Hematopoietic multipotent progenitor cell treated with erythropoietin and hydrocortisone succinate and interleukin-3 and kit ligand, for 6 days (in vitro differentiated cells): ENCODE results near the gene KCND3.

Experiments used
- DNase-seq: peaks from one replicate; pipeline ENCODE4 v3.0.0-alpha.2; 2015

Gene KCND3

DNA sequence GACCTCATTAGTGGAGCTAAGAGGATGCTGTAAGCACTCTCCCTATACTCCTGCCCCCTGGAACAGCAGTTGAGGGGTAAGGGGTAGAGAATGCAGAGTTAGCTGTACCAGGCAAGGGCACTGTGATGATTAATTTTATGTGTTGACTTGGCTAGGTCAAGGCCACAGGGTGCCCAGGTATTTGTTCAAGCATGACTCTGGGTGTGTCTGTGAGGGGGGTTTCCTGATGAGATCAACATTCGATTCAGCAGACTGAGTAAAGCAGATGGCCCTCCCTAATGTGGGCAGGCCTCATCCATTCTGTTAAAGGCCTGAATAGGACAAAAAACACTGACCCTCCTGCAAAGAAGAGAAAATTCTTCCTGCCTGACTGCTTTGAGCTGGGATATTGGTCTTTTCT, 110.8 kb downstream of the KCND3 start:
- no peak for DNase-seq

DNA sequence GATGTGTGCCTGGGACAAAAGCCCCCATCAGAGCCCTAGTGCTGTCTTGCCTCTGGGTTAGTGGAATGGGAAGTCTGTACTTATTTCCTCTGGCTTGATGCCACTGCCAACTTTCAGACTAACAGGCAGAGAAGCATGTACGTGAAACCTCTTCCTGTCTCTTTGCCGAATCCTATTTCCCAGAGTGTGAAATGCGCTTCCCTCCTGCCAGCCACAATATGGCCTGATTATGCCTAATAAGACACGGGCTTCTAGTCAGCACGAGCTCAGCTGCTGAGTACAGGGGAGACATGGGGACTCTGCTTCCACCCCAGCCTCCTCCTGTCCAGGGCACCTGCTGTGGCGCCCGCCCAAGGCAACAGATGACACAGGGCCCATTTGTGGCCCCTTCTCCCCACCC, 111.4 kb downstream of the KCND3 start:
- no peak for DNase-seq

DNA sequence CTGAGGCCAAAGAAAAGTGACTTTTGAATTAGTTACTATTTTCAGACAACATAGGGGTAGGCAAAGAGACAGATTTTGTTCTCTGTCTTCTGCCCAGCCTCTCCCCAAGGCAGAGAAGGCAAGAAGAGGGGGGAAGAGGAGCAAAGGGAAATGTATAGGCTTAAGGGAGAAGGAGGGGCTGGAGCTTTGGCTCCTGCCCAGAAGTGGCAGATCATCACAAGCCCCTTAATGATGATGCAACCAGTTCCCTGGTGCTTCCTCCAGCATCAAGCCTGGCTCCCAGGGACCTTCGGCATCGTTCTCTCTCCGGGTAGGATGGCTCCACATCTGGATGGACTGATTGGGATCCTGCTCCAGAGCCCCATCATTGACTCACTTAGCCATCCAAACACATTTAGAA, 112.8 kb downstream of the KCND3 start:
- DNase-seq, result no peak

DNA sequence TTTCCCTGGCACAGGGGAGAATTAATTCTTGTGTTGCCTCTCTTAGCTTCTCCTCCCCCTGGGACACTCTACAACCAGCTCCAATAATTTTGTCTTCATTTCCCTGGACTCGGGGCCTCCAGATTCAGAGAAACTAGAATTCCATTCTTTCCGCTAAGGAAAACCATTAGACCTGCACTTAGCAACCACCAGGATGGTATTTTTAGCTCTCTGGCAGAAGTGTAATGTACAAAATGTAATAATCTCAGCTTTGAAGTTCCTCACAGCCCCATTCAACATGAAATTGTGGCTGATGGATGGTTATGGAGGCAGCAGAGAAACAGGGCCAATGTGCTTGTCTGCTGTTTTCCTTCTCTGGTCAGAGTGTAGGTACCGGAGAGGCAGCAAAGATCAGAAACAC, 113.8 kb downstream of the KCND3 start:
- no peak for DNase-seq

DNA sequence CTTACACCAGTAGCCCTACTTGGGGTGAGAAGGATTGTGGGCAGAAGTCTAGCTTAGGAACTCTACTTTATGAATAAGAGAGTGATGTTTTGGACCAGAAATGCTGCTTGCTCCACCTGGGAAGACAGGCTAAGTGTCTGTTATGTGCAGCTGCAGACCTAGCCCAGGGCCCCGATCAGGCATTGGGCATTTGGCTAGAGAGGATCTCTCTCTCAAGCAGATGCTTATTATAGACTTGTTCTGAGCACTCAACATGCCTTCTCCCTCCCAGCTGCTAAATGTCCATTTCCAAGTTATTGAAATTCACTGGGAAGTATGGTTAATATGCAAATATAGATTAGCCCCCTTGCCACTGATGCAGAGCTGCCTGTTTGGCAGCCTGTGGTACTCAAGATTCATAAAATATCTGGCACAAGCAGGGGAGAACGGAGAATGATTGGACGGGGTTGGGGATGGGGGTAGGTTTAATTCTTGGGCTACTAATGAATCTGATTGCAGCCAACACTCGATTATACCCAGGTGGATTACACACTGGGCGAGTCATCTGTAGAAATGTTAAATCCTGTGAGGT, 115.9 kb downstream of the KCND3 start:
- no peak for DNase-seq

DNA sequence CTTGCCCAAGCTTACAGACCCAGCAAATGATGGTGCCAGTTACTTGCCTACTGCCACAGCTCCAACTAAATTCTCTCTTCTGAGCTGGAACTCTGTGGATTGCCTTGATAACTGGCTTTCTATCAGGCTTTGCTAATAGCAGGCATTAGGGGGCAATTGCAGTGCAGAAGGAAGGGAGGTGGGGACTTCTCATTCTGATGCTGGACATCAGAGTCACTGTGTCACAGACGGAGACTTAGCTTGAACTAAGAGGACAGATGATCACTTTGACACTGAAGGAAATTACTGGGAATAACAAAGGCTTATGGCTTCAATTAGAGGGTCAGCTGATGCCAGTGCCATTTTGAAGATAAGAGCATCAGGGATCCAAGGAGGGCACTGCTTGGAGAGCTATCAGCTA, 119.3 kb downstream of the KCND3 start:
- DNase-seq, result no peak

DNA sequence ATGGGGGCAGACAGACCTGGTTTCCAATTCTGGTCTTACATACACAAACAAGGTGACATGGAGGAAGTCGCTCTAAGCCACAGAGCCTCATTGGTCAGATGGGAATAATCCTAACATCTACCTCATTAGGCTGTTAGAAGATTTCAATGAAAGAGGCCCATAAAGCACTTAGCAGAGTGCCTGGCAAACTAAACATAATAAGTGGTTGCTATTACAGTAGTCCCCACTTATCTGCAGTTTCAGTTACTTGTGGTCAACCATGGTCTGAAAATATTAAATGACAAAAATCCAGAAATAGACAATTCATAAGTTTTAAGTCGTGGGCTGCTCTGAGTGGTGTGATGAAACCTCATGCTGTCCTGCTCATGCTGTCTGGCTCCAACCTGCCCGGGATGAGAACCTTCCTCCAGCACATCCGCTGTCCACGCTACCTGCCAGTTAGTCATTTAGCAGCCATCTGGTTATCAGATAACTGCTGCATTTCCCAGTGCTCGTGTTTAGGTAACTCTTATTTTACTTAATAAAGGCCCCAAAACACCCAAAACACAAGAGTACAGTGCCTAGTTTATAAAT, 121.5 kb downstream of the KCND3 start:
- no peak for DNase-seq

DNA sequence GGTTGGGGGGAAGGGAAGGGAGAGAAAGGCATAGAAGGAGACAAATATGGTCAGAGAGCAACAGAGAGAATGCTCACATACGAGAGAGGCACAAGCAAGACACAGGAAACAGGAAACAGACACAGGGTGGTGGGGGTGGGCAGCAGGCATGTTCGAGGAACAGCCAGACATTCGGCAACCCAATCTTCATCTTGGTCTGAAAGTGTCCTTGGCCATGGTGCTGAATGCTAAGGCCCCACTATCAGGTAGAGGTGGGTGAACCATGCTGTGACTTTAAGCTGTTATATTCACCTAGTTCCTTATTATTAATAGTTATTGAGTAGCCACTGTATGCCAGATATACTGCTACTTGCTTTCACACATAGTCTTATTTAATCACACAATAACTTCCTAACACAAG, 124.6 kb downstream of the KCND3 start:
- DNase-seq, result peak; percentile 34

DNA sequence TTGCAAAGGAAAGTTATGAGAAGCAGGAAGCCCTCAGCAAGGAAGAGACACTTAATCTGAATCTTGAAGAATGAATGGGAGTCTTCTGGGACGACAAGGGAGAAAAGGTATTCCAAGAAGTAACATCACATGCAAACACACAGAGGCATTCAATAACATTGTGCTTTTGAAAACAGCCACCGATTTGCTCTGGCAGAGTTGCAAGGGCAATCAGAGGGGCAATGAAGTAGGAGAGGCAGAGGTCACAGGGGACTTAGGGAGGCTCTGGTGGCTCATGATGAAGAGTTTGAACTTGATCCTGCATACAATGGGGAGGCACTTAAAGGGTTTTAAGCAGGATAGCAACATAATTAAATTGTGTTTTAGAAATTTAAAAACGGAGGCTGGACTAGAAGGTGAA, 126.1 kb downstream of the KCND3 start:
- no peak for DNase-seq

DNA sequence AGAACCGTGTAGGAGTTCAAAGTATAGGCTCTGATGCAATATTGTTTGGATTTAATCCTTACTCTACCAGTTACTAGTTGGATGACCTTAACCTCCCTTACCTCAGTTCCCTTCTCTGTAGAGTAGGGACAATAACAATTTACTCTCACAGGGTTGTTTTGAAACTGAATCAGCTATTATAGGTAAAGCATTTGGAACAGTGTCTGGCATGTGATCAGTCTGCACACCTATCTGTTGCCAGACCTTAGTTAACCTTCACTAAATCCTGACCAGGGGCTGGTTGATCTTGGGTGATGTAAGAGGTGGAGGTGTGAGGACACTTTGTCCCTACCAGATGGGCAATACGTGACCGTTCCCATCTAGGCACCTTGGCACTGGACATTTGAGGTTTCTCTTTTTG, 126.9 kb downstream of the KCND3 start:
- DNase-seq, result no peak

DNA sequence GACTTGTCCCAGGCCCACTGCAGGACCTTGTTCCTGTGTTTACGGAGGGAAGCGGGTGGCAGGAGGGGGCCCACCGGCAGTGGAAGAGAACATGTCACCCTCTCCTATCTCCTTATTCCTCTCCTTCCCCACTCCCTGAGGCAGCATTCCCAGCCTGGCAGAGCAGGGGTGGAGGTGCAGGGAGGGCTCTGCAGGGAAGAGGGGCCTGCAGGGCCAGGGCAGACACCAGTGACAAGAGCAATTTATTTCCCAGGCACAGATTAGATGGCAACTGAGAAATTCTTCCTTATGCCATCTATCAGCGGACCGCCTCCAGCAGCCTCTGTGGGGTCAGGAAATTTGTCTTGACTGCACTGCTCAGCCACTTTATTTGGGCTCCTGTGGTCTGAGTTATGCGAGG, 127.9 kb downstream of the KCND3 start:
- DNase-seq, result no peak

DNA sequence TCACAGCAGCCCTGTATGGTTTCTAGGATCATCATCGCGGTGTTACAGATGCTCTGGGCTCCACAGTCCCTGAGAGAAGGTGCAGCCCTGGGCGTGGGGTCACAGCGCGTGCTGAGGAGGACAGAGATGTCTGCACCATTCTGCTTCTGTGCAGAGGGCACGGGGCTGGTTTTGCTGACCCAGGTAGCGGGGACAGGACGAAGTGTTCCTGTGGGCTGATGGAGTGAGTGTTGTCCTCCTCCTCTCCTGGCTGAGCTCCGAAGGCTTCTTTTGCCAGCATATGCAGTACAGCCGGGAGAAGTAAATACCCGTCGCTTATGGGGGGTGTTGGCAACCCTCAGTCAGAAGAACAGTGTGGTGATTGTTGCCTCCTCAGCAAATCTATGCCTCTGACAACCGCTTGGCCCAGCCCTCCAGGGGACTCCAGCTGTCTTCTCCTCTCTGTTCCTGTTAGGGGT, 132.2 kb downstream of the KCND3 start:
- DNase-seq, result no peak

DNA sequence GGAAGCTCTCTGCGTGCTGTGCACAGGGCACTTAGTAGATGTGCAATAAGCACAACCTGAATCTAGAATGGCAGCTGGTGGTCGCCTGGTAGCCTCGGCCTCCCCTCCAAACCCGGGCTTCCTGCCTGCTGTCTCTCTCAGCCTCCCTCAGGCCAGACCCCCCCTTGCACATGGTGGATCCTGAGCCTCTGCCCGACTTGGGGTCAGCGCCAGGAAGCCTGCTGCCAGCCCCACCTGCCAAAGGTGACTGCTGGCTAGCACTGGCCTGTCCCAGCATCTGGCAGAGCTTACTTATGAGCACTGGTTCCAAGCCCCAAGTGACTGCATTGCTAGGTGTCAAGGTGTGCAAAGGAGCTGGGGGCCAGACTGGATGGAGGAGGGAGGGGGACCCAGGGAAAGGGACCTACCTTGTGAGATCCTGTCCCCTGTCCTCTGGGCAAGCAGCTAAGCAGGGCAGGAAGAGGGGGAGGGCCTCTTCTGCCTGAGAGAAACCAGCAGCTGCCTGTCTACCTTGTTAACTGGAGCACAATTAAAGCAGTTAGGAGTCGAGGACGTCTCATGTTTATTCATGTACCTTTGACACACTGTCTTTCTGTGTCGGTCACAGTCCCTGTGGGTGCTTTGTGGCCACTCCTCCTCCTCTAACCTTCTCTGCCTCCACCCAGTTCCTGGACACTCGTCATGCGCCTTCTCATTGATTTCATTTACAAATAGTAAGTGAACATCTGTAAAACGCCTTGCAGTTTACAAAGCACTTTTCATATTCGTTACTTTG, 132.9 kb downstream of the KCND3 start:
- DNase-seq, result no peak

DNA sequence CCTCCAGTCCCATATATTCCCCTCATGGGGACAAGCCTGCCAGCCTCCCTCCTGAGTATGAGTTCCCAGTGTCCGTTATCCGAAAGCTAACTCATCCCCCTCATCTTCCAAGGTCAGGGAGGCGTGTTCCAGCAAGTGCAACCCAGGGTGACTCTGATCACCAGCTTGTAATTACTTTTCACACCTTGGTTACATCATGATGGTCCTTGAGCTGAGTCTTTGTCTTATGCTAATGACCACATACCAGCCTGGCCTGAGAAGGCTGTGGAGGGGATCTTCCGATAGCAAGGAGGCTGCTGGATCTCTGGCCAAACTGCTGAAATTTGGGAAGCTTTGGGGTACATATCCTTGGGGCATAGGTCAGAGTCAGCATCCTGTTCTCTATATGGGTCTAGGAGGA, 134.2 kb downstream of the KCND3 start:
- no peak for DNase-seq

DNA sequence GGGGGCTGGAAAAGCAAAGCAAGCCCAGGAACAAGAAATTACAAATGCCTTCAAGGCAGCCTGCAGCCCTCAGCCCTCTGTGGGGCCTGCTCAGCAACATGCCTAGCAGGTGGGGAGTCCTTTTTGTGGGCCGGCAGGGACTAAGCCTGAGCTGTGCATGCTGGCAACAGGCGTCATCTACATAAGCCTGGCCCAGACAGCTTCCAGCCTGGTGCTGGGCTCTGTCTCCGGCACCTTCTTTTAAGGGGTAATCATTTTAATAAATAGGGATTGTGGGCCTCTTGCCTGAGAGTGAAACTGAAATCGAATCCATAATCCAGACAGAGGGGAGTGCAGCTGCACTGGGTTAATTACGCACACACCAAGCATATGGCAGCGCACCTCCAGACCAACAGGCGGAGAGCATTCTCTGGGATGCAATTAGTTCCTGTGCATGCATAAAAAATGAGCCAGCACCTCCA, 137.2 kb downstream of the KCND3 start:
- DNase-seq, result no peak

DNA sequence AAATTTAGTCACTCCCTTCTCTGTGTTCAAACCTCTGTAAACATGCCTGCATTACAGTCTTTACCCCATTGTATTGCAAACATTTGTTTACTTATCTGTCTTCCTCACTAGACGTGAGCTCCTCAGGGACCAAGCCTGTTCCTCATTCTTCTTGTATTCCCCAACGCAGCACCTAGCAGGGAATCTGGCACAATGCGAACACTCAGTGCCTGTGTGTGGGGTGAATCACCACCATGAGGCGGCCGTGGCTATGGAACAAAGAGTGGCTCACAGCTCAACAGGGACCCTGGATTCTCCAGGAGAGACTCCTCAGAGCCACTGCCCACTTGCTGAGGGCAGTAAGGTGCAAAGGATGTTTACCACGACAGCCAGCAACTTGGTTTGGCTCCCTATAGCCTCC, 137.9 kb downstream of the KCND3 start:
- DNase-seq, result no peak

DNA sequence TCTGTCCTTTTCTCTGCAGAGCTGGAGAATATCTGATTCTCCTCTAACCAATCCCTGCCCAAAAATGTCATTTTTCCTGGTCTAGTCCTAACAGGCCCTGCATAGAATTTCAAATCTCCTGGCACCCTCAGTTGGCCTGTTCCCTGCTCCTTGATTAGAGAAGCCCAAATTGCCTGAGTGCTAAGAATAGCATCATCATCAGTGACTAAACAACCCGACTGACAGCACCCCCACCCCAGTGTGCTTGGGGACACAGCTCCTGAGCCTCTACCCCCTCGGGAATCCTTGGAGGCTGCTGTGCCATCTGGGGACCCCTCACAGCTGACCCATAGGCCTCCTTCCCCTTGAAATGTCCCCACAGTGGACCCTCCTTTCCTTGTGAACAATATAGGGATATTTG, 139.4 kb downstream of the KCND3 start:
- no peak for DNase-seq

DNA sequence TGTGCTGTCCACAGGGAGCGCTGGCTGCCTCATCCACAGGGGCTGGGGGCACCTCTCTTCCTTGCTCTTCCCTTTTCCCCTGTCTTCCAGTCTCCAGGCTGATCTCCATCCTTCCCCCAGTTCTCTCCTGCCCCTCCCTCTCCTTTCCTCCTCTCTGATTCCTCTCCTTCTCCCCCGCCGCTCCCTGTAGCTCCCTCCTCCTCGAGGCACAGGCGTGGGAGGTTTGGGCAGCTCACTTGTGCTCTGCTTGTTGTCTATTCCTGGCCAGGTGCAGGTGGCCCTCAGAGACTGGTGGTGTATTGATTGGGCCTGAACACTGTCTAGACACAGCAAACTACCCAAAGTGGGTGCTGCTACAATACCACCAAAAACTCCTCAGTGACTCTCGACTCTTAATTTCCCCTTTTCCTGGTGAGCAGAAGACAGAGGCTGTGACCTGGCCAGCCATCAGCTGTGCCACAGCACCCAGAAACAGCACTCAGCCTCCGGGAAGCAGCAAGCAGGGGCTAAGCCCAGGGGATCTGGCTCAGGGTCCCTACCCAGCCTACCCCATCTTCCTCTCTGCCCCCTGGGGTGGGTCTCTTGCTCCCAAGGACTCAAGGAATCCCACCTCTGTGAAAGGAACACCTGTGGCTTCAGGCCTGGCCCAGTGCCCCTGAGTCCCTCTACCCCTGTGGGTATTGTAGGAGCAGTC, 140.5 kb downstream of the KCND3 start:
- no peak for DNase-seq

DNA sequence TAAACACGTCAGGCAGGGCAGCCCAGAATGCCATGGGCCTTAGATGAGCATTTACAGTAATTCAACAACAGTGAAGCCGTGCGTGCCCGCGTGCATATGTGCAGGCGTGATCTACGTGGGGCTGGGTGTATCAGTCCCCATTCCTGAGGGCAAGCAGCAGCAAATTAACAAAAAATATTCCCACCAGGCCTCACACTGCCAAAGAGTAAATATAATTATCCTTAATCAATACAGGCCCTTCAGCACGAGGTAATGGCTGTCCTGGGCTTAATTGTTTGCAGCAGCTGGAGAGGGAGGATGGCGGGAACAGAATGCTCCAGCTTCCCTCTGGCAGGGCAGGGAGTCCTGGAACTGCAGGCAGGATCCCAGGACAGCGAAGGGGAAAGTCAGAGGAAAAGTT, 142.0 kb downstream of the KCND3 start:
- DNase-seq, result no peak

DNA sequence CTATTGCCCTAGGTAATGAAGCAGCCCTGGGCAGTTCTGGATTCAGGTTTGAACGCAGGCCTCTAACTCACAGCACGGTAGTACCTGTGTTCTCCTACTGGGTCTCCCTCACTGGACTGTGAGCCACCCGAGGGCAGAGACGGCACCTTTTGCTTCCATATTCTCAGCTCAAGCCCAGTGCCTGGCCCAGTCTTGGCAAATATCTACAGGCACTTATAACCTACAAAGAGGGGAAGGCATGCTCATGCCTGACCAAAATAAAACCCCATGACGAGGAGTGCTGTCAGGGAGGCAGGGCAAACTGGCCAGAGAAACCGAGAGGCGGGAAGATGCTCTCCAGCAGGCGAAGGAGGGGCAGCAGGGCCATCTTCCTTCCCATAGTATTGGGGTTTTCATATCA, 142.6 kb downstream of the KCND3 start:
- DNase-seq, result no peak

DNA sequence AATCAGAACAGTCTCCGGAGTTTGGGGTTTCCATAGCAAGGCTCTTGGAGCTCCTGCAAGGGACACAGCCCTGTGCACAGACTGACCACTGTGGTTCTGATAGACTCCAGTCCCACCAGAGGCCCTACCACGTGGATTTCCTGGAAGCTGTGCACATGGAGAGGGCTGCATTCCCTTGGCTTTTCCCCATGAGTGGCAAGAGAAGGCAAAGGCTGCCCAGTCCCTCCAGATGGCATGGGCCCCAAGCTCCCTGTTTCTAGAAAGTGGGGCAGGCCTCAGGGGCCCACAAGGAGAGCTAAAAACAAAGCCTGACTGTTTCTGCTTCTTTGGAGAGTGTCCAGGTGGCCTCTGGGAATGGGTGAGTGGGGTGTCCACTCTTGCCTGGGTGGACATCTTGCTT, 146.3 kb downstream of the KCND3 start:
- no peak for DNase-seq

DNA sequence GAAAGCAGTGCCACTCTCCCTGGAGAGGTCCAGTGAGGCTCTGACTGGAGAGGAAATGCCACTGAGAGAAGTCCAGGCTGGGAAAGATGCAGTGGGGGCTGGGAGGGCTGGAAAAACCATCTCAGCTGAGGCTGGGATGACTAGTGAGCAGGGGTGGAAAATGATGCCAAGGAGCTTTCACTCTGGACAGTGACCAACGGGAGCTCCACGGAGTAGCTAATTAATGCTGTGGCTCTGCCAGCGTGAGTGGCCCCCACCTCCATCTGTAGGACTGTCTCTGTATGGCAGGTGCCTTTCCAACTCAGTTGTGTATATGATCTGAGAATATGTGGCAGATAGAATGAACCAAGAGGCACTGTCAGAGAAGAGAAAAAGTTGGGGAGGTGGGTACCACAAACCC, 147.1 kb downstream of the KCND3 start:
- no peak for DNase-seq

DNA sequence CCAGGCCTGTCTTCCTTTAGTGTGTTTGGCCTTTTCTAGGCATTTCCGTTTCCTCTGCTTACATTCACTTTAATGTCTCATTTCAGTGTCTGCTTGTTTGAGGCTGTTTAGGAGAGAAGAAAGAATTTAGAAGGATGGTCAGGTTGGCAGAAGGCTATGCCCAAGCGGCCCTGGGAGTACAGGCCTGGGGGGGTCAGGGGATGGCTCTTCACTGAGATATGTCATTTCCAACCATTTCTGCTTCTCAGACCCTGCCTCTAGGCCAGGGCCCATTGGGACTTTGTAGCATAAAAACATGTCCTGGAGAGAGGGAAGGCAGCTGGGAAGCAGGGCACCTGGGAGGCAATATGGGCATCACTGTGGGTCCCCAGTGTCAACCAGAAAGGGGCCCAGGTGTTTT, 147.7 kb downstream of the KCND3 start:
- no peak for DNase-seq

DNA sequence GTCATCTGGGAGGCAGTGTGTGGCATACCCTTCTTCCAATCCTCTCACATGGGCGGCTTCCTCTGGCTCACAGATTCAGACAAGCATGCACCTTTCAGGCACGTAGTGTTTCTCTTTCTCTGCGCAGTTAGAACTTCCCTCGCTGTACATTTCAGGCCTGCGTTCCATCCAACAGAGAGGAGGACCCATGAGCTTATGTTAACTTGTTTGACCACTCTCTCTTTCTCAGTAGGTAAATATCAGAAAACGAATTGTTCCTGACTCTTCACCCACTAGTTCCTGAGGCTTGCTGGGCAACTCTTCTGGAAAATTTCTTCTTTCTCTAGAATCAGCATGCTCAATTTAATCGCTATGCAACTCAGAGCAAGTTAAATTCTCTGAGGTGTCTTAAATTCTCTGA, 148.3 kb downstream of the KCND3 start:
- DNase-seq, result no peak
